ENCODE results near the gene INIP.
"Not testable (repeated sequence)": the region's sequence is repeated elsewhere in the genome, so short reads cannot be mapped to it uniquely, and the experiment has no call there.

INIP gene

DNA sequence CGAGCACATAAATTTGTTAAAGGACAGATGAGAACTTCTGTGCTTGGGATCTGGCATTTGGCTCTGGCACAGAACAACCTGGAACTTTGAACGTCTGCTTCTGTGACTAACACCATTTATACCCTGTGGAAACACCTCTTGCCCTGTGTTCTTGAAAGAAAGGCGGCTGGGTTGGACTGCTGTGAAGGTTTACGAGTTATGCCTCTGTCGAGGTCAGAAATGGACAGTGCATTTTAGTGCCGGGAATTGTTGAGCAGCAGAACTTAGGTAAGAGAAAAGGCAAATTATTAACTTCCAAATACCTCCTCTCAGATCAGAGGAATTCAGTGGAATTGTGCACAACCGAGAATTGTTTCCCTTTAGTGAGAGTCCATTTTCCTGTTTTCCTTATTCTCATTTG lies 14.1 kb upstream of the INIP start:
- DNase-seq = no peak

DNA sequence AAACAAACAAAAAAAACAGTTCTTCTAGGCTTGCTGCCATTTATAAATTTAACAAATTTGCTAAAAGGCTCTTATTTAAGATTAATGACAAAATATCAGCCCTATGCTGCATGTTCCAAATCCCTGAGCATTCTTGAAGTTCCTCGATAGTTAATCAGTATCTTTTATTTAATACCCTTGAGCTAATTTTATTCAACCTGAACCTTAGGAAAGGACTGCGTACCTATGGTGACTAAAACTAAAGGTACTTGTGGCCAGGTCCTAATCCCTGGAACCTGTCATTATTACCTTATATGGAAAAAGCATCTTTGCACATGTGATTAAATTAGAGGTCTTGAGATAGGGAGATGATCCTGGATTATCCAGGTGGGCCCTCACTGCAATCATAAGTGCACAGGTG lies 10.5 kb upstream of the INIP start:
- DNase-seq = no peak

DNA sequence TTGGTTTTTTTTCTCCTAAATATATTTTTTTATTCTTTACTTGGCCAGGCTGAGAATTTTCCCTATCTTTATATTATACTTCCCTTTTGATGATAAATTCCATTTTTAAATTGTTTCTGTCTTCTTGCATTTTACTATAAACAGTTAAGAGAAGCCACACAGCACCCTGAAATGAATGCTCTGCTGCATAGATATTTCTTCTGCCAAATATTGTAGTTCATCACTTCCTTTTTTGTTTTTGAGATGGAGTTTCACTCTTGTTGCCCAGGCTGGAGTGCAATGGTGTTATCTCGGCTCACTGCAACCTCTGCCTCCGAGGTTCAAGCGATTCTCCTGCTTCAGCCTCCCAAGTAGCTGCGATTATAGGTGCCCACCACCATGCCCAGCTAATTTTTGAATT lies 8.5 kb upstream of the INIP start:
- DNase-seq = no peak

DNA sequence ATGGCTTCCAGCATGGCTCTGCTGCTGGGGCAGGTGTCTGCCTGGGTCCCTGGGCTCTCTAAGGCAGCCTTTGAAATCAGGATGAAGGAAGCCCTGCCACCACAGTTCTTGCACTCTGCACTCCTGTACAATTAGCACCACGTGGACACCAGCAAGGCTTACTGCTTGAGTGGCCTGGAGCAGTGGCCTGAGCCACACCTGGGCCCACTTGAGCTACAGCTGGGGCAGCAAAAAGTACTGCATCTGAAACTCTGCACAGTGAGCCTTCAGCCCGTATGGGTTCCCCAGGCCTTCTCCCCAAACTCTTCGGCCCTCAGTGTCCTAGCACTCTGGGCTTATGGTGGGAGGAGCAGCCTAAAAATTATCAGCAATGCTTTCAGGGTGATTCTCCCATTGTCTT lies 8.0 kb upstream of the INIP start:
- no peak for DNase-seq

DNA sequence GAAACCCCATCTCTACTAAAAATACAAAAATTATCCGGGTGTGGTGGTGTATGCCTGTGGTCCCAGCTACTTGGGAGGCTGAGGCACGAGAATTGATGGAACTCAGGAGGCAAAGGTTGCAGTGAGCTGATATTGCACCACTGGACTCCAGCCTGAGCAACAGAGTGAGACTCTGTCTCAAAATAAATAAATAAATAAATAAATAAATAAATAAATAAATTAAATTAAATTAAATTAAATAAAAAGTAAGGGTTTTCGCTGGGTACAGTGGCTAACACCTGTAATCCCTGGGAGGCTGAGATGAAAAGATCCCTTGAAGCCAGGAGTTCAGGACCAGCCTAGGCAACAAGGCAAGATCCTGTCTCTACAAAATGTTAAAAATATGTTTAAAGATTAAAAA lies 4.8 kb upstream of the INIP start:
- not testable (repeated sequence) for DNase-seq

DNA sequence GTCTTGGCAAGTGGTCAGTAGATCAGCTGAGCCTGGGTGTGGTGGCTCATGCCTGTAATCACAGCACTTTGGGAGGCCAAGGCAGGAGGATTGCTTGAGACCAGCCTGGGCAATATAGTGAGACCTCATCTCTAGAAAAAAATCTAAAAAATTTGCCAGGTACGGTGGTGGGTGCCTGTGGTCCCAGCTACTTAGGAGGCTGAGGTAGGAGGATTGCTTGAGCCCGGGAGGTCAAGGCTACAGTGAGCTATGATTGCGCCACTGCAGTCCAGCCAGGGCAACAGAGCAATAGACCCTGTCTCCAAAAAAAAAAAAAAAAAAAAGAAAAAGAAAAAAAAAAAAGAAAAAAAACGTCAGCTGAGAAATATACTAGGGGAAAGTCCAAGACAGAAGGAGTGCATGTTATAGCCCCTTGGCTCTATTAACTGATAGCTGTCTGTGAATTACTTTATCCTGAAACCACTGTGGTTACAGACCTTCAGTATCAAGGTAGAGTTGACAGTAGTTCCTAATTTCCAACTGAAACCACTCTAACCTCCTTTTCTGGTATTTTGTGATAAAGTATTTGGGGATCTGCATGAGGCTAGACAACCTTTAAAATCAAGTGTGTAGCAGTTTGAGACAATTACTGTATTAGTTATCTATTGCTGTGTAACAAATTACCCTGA lies 2.3 kb upstream of the INIP start:
- no peak for DNase-seq

DNA sequence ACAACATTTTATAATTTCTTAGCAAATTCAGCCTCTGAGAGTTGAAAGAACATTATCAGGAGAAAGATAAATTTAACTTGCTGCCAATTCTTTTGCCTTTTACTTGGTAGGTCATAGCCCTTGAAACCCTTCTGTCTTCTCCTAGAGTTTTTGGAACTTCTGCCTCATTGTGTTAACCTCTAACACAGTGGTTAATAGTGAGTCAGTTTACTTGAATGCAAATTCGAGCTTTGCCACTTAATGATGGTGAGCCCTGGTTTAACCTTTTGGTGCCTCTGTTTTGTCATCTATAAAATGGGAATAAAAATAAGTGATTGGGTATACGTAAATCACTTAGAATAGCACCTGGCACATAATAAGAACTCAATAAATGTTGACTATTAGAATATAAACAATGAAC lies 1.8 kb upstream of the INIP start:
- DNase-seq = no peak

DNA sequence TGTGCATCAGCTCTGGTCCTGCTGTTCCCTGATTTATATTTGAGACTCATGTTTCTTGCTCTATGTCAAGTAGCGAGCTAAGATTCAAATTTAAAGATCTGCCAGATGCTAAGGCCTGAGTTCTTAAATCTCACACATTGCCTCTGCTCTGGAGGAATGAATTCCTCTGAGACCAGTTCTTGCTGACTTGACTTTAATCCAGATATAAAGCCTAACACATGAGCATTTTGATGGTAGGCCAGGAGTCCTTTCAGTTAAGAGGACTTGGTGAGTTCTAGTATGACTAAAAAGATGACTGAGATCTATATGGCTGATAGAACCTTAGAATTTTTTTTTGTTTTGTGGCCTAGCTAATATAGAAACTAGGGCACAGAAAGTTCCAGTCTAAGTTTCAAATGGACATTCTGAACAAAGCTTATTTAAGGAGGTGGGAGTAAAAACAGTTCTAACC lies 1.3 kb upstream of the INIP start:
- no peak for DNase-seq

DNA sequence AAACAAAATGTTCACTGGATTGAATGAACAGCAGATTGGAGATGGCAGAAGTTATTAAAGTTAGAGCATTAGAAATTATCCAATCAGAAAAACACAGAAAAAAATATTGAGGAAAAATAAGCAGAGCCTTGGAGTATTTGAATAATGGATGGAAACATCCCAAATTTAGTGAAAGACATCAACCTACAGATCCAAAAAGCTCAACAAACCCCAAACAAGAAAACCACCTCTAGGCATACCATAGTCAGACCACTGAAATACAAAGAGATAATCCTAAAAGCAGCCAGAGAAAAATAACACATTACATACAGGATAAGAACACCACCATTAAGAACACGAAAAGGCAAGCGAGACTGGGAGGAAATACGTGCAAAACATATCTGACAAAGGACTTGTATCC lies 5.2 kb downstream of the INIP start:
- DNase-seq = no peak

DNA sequence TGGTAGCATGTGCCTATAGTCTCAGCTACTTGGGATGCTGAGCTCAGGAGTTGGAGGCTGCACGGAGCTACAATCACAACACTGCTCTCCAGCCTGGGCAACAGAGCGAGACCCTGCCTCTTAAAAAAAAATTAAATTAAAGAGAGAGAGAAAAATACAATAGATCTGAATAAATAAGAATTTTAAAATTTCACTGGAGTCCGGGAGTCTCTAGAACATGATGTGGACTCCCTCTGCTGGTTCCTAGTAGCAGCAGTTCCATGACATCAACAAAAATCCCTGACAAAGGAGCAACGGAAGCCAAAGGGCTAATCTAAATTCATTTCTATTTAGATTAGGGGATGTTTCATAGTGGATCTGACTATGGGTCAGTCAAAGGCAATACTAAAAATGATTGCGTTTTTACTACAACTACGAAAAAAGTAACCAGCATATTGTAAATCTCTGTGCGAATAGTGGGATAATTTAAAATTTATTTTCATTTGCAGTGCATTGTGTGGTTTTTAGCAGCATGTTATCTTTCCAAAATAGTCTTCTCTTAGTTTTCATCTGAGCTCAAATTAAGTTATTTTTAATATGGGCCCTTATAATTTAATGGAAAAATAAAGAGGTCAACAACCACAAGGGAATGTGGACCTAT lies 6.7 kb downstream of the INIP start:
- DNase-seq = peak; percentile 58

DNA sequence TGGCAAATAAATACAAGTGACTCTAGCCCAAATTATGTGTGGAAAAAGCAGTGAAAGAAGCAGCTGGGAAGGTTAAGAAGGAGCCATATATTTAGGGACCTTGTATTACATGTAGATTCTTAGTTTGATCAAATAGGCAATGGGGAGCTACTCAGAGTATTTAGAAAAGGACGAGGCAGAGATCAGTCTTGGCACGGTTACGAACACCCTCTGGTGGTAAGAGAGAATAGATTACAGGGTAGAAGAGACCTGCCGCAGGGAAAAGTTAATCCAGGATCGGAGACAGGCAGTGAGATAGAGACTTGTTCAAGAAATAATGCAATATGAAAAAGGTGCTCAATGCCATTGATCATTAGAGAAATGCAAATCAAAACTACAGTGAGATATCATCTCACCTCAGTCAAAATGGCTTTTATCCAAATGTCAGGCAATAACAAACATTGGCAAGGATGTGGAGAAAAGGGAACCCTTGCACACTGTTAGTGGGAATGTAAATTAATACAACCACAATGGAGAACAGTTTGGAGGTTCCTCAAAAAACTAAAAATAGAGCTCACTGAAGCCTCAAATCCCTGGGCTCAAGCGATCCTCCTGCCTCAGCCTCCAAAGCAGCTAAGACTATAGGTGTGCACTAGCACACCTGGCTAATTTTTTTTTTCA lies 12.0 kb downstream of the INIP start:
- no peak for DNase-seq

DNA sequence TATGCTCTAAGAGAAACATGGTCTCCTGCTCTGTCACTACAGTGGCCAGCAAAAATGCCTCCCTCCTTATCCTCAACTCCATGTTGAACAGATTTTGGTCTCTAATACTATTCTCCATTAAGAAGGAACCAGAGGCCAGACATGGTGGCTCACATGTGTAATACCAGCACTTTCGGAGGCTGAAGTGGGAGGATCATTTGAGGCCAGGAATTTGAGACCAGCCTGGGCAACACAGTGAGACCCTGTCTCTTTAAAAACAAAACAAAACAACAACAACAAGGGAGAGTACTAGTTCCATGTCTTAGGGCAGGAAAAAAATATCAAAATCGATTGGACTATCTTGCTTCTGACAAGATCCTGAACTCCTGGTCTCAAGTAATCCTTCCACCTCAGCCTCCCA lies 14.6 kb downstream of the INIP start:
- DNase-seq = no peak

DNA sequence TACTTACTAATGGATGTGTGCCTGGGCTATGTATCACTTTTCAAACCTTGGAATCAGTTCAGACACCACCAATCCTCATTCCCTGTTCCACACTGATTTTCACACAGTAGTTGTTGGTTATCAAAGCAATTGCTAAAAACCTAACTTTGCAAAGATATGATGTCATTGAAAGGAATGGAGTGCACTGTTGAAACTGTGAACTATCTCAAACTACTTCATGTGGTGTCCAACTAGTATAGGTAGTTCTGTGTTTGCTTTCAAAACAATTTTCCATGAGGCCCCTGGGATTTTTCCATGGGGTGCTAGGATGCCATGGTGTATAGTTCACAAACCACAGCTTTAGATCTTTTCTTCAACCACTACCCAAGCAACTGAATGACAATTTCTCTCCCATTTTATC lies 17.8 kb downstream of the INIP start:
- no peak for DNase-seq

DNA sequence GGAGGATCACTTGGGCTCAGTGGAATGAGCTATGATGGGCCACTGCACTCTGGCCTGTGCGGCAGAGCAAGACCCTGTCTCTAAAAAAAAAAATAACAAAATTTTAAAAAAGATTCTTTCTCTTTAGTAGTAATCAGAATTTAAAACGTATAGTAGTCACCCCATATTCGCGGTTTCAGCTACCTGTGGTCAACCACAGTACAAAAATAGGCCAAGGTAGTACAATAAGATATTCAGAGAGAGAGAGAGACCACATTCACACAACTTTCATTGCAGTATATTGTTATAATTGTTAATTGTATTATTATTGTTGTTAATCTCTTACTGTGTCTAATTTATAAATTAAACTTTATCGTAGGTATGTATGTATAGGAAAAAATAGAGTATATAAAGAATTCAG lies 18.7 kb downstream of the INIP start:
- DNase-seq = no peak

DNA sequence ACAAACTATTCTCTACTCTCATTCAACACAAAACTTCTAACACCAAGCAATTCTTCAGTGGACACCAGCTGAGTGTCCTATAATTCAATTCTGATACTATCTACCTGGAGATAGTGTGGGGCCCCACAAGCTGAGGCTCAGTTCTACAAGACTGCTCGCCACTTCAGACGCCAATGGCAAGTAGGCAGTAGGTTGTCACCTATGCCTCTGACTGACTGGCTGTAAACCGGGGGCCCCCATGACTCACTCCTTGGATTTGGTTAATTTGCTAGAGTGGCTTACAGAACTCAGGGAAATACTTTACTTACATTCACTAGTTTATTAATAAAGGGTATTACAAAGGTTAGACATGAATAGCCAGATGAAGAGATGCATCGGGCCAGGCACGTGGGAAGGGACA lies 21.5 kb downstream of the INIP start:
- no peak for DNase-seq

DNA sequence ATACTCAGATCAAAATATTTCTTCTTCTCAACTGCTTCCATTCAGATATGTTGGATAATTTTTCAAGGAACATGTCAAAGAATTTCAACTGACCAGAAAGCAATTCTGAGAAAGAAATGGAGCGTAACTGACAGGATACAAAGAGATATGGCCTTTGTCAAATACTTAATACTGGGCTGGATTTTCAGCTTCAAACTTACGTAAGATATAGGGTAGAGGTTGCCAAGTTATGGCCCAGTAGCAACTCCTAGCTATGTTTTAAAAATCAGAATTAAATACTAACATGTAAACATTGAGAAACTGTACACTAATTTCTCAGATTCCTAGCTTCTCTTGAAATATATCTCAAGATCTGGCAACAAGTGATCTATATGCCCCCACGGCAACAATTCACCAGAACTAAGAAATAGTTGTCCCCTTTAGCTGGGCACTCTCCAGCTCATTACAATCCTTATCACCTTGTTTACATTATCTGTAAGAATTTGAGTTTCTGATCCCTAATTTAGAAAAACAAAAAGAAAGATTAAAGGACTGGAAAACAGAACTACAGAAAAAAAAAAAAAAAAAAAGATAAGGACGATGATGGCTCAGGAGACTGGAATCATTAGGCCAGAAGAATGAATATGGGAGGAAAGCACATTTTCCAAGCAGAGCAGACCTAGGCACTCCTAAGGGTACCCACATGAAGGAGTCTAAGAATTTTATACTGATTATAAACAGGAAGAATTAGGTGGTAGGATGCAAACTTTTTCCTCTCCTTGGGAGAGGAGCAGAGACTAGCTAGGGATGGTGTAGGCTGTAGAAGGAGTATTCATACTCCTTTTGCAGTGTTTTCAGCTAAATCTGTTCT lies 23.0 kb downstream of the INIP start:
- DNase-seq = no peak

DNA sequence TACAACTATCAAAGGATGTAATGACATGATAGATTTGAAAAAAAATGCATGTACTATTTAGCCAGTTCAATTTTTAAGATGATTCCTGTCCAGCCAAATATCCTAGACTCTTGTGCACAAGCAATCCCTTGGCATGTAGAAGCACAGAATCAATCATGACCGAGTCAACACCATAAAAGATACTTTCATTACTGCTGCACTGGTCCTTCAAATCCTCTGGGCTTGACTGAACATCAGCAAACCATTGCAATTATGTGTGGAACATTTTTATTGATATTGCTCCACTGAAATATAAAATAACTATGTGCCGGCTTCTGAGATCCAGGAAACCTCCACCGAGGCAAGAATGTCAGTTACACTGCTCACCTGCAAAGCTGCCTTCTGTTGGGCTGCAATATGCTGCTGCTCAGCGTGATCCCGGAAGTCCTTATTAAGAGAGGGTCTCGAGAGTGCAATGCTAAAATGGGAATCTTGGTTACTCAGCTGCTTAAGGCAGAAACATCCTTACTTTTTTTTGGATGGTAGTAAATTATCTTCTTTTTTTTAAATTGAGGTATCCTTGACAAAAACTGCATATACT lies 28.7 kb downstream of the INIP start:
- no peak for DNase-seq

DNA sequence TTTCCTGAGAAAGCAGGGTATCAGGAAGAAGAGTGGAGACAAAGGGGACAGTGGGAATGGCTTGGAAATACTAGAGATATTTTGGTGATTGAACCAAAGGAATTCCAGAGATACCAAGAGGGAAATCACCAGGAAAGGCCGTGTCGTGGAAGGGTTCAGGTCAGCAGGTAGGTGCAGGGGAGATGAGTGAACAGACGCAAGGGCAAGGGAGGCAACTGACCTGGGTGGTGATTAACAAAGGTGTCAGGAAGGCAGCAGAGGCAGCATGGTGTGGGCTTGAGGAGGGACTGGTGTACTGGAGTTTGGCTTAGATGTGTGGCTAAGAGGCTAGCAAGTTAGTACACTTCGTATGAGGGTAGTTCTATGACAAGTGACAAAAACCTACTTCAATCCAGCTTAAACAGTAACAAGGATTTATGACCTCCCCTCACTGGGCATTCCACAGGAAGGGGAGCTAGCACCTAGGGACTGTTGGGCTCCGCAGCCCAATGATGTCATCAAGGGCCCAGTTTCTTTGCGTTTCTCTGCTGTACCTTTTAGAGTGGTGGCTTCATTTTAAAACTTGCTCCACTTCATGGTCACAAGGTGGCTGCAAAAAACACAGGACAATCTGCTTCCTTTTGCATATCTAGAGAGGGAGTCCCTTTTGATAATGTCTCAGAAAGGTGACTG lies 37.0 kb downstream of the INIP start:
- DNase-seq = no peak

DNA sequence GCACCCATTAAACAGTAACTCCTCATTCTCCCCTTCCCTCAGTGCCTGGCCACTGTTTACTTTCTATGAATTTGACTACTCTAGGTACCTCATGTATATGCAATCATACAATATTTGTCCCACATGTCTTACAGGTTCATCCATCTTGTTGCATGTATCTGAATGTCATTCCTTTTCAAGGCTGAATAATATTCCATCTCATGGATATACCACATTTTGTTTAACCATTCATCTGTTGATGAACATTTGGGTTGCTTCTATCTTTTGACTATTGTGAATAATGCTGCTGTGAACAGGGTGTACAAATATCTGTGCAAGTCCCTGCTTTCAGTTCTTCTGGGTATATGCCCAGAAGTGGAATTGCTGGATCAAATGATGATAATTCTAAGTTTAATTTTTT lies 40.9 kb downstream of the INIP start:
- no peak for DNase-seq

DNA sequence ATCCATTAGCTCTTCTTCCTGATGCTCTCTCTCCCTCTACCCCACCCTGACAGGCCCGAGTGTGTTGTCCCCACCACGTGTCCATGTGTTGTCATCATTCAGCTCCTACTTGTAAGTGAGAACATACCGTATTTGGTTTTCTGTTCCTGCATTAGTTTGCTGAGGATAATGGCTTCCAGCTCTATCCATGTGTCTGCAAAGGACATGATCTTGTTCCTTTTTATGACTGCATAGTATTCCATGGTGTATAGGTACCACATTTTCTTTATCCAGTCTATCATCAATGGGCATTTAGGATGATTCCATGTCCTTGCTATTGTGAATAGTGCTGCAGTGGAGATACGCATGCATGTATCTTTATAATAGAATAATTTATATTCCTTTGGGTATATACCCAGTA lies 44.7 kb downstream of the INIP start:
- DNase-seq = not testable (repeated sequence)

DNA sequence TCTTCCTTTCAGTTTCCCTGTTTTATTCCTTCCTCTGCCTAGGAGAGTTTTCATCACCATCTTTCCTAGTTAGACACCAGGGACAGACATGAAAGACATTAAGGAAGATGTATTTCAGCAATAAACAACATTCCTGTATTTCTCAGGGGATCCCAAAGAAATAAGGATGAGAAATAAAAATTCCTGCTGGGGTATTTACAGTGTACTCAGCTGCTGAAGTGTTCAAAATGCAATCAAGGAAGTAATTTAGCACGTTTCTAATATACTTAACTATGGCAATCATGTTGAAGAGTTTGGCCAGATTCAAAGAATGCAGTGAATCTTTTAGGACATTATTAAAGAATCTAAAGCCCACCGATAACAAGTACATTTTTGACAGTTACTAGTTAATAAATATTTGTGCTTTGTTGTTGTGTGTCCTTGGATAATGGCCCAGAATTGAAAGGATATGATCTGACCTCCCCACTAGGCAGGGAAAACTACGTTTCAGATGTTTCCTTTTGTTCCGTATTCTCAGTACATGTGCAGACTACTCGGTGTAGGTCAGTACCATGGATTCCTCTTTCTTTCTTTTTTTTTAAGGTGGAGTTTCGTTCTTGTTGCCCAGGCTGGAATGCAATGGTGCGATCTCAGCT lies 46.8 kb downstream of the INIP start:
- no peak for DNase-seq

DNA sequence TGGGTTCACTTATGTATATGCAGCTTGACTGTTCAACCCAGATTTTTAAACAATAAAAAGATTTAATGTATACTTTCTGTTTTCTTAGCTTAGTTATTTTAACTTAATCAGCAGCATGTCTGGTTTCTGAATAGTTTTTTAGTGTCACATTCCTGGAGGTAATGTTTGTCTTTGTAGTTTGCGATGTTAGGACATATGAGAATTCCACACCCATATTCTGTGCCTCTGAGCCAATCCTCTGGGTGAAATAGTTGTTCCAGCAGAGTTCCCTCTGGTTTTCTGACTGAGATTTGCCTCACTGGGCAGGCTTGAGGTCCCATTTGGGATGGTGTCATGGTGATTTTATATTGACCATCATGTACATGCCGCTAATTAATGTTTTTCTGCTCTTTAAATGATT lies 48.6 kb downstream of the INIP start:
- DNase-seq = no peak
